Measurements from ENCODE around the gene F8. TPM values are rescaled to one million over a fixed set of nuclear protein-coding genes. Genes with fewer than 3 reads are reported as not detected.

The F8 gene
- total and polyA plus RNA-seq, 9 of the 15 experiments (the other 6 are each of a cell fraction or from before 2014, with no cell fraction given) = 0.41 to 3.8 (median 0.91) TPM

- no peaks in the 10 kb centered on the region; the same call in 2 of the 3 replicates for H3K36me3 ChIP-seq (ENCODE audit: control insufficient read depth, insufficient read depth, low read length)
- no peak for ATAC-seq
- in situ Hi-C loops (cut with MboI) = no loop called here
- DNase-seq (ENCODE audit: extremely low read depth in 1 of 4, low spot score in 3 of 4) = no peak
- no TSS peak for BruUV-seq (replicated peaks)
- no peak overlapping the region for H3K27ac ChIP-seq (ENCODE audit: extremely low read depth, low read depth, low read length)
- FAIRE-seq = no peak
- peaks cover 9% of the 10 kb centered on the region for H3K79me2 ChIP-seq (ENCODE audit: control insufficient read depth, insufficient read depth, low read length)
- H3K9ac ChIP-seq (ENCODE audit: insufficient read depth in 1 of 2, low read depth in 2 of 2, low read length in 2 of 2) = no peak overlapping the region
- WGBS (ENCODE audit: insufficient coverage, low coverage, missing lambda C conversion rate) = 27% methylated on average over 1 of the region's 1 CpG
- H3K4me2 ChIP-seq (ENCODE audit: insufficient read depth, low read length) = no peak overlapping the region
- H3K9me3 ChIP-seq (replicated peaks; ENCODE audit: control insufficient read depth, insufficient read depth, low read depth, low read length) = 0 out of 2 replicates have a peak, but pooled peaks cover 6% of the 10 kb centered on the region
- no peaks in the 10 kb centered on the region for H3K9me1 ChIP-seq (ENCODE audit: control insufficient read depth, insufficient read depth, low read length)
- H3K27me3 ChIP-seq (ENCODE audit: control insufficient read depth in 2 of 2, insufficient read depth in 2 of 2, low read length in 2 of 2) = no peaks in the 10 kb centered on the region
- intact Hi-C loops (cut with micrococcal nuclease) = no loop called here
- POLR2A ChIA-PET = interaction anchor here (0.6 to 1.1 kb wide), 2 partner anchors 9 to 453 kb away, joined by 4 read pairs; no protein-coding TSS in a partner anchor
- peak overlapping the region; percentile 72 for H2AFZ ChIP-seq (ENCODE audit: low read depth, low read length)
- no peak overlapping the region for H3K4me3 ChIP-seq
- H4K20me1 ChIP-seq (replicated peaks; ENCODE audit: control insufficient read depth, insufficient read depth, low read length) = 0 out of 2 replicates have a peak, but pooled peaks cover under 1% of the 10 kb centered on the region
- peaks cover 4 to 28% of the 10 kb centered on the region in 2 experiments for H3K4me1 ChIP-seq (replicated peaks in 1 of 2; ENCODE audit: control insufficient read depth in 2 of 2, insufficient read depth in 2 of 2, low read length in 2 of 2)
- CTCF ChIA-PET (ENCODE audit: low intra/inter-chr PET ratio) = no interaction called here
- no peak for TF ChIP-seq MECOM (CRISPR knock-in tag; IDR thresholded peaks at IDR 0.05)
- no peak for TF ChIP-seq BMI1 (IDR thresholded peaks at IDR 0.05; ENCODE audit: low read length)
- TF ChIP-seq, protein P1, sequence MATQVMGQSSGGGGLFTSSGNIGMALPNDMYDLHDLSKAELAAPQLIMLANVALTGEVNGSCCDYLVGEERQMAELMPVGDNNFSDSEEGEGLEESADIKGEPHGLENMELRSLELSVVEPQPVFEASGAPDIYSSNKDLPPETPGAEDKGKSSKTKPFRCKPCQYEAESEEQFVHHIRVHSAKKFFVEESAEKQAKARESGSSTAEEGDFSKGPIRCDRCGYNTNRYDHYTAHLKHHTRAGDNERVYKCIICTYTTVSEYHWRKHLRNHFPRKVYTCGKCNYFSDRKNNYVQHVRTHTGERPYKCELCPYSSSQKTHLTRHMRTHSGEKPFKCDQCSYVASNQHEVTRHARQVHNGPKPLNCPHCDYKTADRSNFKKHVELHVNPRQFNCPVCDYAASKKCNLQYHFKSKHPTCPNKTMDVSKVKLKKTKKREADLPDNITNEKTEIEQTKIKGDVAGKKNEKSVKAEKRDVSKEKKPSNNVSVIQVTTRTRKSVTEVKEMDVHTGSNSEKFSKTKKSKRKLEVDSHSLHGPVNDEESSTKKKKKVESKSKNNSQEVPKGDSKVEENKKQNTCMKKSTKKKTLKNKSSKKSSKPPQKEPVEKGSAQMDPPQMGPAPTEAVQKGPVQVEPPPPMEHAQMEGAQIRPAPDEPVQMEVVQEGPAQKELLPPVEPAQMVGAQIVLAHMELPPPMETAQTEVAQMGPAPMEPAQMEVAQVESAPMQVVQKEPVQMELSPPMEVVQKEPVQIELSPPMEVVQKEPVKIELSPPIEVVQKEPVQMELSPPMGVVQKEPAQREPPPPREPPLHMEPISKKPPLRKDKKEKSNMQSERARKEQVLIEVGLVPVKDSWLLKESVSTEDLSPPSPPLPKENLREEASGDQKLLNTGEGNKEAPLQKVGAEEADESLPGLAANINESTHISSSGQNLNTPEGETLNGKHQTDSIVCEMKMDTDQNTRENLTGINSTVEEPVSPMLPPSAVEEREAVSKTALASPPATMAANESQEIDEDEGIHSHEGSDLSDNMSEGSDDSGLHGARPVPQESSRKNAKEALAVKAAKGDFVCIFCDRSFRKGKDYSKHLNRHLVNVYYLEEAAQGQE (IDR thresholded peaks at IDR 0.05; ENCODE audit: borderline replicate concordance) = no peak
- TF ChIP-seq, protein P1 (CRISPR knock-in tag; IDR thresholded peaks at IDR 0.05; ENCODE audit: low read depth) = no peak
- TF ChIP-seq DMBX1 (CRISPR knock-in tag; IDR thresholded peaks at IDR 0.05; ENCODE audit: borderline replicate concordance) = no peak
- no peak for TF ChIP-seq RBFOX2 (IDR thresholded peaks at IDR 0.05; ENCODE audit: low read depth, low read length)
- peak; percentile 79 for TF ChIP-seq CEBPB (tag; IDR thresholded peaks at IDR 0.05)
- TF ChIP-seq TSHZ1 (CRISPR knock-in tag; IDR thresholded peaks at IDR 0.05) = no peak
- TF ChIP-seq CCAR2 (IDR thresholded peaks at IDR 0.05; ENCODE audit: low read depth, low read length) = no peak
Measured at GRCh38 chrX:154809939-154810665, 212.4 kb downstream of the F8 start.

Data from K562 (cell line).